Prostate gland (tissue), 2 donors: ENCODE results near the gene IL11RA.

Experiments used
- POLR2A ChIP-seq: fragments of 450-650 bp; IDR thresholded peaks from one replicate; pipeline ENCODE4 v1.6.1; 2016; ENCODE audit warnings: antibody characterized with exemption, mild to moderate bottlenecking
- TF ChIP-seq, protein P1 (sequence below), 4 experiments: fragments of 200-600 bp in 2 of 4; fragments of 450-650 bp in 2 of 4; sonication (generic) in 2 of 4; IDR thresholded peaks; 1 replicate in 3 of 4; 2 replicates in 1 of 4; pipeline ENCODE4 v1.5.1; 2016 to 2019; ENCODE audit warnings: antibody characterized with exemption in 4 of 4, mild to moderate bottlenecking in 2 of 4, moderate library complexity in 2 of 4

DNA sequence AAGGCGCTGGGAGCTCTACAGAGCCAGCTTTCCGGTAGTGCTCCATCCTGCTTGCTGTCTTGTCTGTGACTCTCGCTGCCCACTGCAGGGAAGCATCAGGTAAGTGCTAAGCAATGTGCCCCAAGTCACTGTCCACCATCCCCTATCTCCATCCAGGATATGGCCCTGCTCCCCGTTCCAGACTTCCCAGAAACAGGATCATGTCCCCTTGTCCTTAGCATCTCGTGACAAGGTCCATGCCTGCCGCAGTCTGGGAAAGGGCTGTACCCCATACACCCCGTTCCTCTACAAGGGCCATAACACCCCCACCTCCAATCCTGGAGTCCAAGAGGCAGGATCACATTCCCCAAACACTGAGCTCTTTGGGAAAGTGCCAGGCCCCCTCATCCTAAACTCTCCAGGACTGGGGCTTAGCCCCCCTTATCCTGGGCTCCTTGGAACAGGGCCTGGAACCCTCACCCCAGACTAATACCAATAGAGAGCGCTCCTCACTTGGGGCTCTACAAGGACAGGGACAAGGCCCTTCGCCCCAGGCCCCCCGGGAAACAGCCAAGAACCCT lies 40.7 kb upstream of the IL11RA start:
- TF ChIP-seq, protein P1, sequence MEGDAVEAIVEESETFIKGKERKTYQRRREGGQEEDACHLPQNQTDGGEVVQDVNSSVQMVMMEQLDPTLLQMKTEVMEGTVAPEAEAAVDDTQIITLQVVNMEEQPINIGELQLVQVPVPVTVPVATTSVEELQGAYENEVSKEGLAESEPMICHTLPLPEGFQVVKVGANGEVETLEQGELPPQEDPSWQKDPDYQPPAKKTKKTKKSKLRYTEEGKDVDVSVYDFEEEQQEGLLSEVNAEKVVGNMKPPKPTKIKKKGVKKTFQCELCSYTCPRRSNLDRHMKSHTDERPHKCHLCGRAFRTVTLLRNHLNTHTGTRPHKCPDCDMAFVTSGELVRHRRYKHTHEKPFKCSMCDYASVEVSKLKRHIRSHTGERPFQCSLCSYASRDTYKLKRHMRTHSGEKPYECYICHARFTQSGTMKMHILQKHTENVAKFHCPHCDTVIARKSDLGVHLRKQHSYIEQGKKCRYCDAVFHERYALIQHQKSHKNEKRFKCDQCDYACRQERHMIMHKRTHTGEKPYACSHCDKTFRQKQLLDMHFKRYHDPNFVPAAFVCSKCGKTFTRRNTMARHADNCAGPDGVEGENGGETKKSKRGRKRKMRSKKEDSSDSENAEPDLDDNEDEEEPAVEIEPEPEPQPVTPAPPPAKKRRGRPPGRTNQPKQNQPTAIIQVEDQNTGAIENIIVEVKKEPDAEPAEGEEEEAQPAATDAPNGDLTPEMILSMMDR (IDR thresholded peaks at IDR 0.05), result no peak
- TF ChIP-seq POLR2A, result no peak
